ENCODE measurements around the gene ATXN7L1.

The ATXN7L1 gene

DNA sequence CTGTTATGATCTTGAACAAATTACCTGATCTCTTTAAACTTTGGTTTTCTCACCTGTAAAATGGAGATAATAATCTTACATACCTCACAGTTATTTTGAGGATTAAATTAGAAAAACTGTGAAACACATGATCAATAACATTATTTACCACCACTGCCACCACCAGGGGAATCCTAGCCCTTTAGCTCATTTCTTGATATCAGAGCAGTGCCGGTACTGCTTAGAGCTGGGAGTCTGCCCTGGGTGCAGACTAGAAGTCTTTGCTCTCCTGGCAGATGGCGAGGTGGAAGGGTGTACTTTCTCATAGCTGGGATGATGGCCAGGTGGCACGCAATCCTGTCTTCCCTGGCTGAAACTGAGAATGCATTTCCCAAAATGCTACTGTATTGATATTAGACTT lies 282.4 kb downstream of the ATXN7L1 start:
- H3K27me3 ChIP-seq (ENCODE audit: control insufficient read depth in 2 of 2, insufficient read depth in 2 of 2, low read length in 2 of 2), result no peaks in the 10 kb centered on the region
- H3K9ac ChIP-seq (ENCODE audit: low read depth in 1 of 2, low read length in 2 of 2), result no peak overlapping the region
- no peak overlapping the region for H3K4me3 ChIP-seq (ENCODE audit: low read length in 2 of 2)
- H3K27ac ChIP-seq (ENCODE audit: low read depth in 2 of 2, low read length in 2 of 2), result no peak overlapping the region
- no peaks in the 10 kb centered on the region for H3K36me3 ChIP-seq (ENCODE audit: control insufficient read depth in 2 of 2, insufficient read depth in 2 of 2, low read length in 2 of 2)
- no peaks in the 10 kb centered on the region for H3K9me3 ChIP-seq (ENCODE audit: control insufficient read depth in 2 of 2, low read length in 2 of 2)
- H3K4me1 ChIP-seq (ENCODE audit: control insufficient read depth in 2 of 2, insufficient read depth in 2 of 2, low read length in 2 of 2), result peaks cover 0 to 2% of the 10 kb centered on the region in 2 donors

DNA sequence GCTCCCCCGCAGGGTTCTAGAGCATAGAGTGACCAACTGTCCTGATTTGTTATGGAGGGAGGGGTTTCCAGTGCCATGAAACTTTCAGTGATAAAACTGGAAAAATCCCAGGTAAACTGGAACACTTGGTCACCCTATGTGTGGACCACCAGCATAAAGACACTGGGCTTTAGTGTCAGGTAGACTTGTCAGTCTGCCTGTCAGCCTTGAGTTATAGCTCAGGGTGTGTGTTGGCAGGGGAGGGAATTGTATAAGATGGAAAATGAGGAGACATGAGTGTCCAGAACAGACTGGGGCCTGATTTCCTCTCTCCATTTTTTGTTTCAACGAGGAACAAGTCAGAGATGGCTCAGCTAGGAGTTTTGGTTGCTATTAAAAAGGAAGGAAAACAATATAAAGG lies 284.9 kb downstream of the ATXN7L1 start:
- Histone ChIP-seq H3K36me3 (ENCODE audit: control insufficient read depth in 2 of 2, insufficient read depth in 2 of 2, low read length in 2 of 2) (no peaks in the 10 kb centered on the region), H3K9me3 (ENCODE audit: control insufficient read depth in 2 of 2, low read length in 2 of 2) (no peaks in the 10 kb centered on the region), H3K27ac (ENCODE audit: low read depth in 2 of 2, low read length in 2 of 2) (no peak overlapping the region), H3K9ac (ENCODE audit: low read depth in 1 of 2, low read length in 2 of 2) (no peak overlapping the region), H3K4me1 (ENCODE audit: control insufficient read depth in 2 of 2, insufficient read depth in 2 of 2, low read length in 2 of 2) (peaks cover 0 to 2% of the 10 kb centered on the region in 2 donors), H3K27me3 (ENCODE audit: control insufficient read depth in 2 of 2, insufficient read depth in 2 of 2, low read length in 2 of 2) (no peaks in the 10 kb centered on the region), H3K4me3 (ENCODE audit: low read length in 2 of 2) (no peak overlapping the region)

DNA sequence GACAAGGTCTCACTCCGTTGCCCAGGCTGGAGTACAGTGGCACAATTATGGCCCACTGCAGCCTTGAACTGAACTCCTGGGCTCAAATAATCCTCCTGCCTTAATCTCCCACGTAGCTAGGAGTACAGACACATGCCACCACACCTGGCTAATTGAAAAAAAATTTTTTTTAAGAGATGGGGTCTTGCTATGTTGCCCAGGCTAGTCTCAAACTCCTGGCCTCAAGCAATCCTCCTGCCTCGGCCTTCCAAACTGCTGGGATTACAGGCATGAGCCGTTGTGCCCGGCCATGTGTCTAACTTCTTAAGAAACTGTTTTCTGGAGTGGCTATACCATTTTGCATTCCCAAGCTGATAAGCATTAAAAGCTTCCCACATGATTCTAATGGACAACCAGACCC lies 285.6 kb downstream of the ATXN7L1 start:
- Histone ChIP-seq H3K36me3 (ENCODE audit: control insufficient read depth in 2 of 2, insufficient read depth in 2 of 2, low read length in 2 of 2) (no peaks in the 10 kb centered on the region), H3K27ac (ENCODE audit: low read depth in 2 of 2, low read length in 2 of 2) (no peak overlapping the region), H3K9ac (ENCODE audit: low read depth in 1 of 2, low read length in 2 of 2) (no peak overlapping the region), H3K4me1 (ENCODE audit: control insufficient read depth in 2 of 2, insufficient read depth in 2 of 2, low read length in 2 of 2) (peaks cover 0 to 2% of the 10 kb centered on the region in 2 donors), H3K4me3 (ENCODE audit: low read length in 2 of 2) (no peak overlapping the region), H3K27me3 (ENCODE audit: control insufficient read depth in 2 of 2, insufficient read depth in 2 of 2, low read length in 2 of 2) (no peaks in the 10 kb centered on the region), H3K9me3 (ENCODE audit: control insufficient read depth in 2 of 2, low read length in 2 of 2) (no peaks in the 10 kb centered on the region)

DNA sequence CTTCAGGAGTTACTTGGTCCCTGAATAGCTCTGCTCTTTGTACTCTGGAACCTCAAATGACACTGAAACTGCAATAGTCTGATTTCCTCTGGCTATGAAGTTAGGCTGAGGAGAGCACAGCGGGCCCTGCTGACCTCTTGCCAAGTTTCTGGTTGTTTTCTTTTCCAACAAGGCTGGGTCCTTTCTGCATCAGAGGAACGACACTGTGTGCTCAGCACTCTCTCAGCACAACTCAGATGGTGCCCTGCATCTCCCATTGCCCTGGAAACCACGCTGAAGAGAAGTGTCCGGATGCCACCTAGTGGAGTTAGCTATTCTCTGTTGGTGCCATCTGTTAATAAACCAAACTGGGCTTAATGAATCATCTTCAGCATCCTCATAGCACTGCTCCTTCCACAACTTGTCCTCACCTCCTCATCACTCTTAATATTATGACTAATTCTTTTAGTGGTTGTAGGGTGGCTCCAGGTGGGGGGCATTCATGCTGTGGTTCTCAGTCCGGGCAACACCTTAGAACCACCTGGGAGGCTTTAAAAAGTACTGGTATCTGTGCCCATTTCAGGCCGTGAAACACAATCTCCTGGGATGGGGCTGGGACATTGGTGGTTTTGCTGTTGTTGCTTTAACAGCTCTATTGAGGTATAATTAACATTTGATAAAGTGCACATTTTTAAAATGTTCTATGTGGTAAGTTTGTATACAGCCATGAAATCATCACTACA lies 286.9 kb downstream of the ATXN7L1 start:
- no peak overlapping the region for H3K9ac ChIP-seq (ENCODE audit: low read depth in 1 of 2, low read length in 2 of 2)
- H3K27me3 ChIP-seq (ENCODE audit: control insufficient read depth in 2 of 2, insufficient read depth in 2 of 2, low read length in 2 of 2), result no peaks in the 10 kb centered on the region
- peaks cover 0 to 2% of the 10 kb centered on the region in 2 donors for H3K4me1 ChIP-seq (ENCODE audit: control insufficient read depth in 2 of 2, insufficient read depth in 2 of 2, low read length in 2 of 2)
- H3K36me3 ChIP-seq (ENCODE audit: control insufficient read depth in 2 of 2, insufficient read depth in 2 of 2, low read length in 2 of 2), result no peaks in the 10 kb centered on the region
- no peaks in the 10 kb centered on the region for H3K9me3 ChIP-seq (ENCODE audit: control insufficient read depth in 2 of 2, low read length in 2 of 2)
- H3K27ac ChIP-seq (ENCODE audit: low read depth in 2 of 2, low read length in 2 of 2), result no peak overlapping the region
- no peak overlapping the region for H3K4me3 ChIP-seq (ENCODE audit: low read length in 2 of 2)

DNA sequence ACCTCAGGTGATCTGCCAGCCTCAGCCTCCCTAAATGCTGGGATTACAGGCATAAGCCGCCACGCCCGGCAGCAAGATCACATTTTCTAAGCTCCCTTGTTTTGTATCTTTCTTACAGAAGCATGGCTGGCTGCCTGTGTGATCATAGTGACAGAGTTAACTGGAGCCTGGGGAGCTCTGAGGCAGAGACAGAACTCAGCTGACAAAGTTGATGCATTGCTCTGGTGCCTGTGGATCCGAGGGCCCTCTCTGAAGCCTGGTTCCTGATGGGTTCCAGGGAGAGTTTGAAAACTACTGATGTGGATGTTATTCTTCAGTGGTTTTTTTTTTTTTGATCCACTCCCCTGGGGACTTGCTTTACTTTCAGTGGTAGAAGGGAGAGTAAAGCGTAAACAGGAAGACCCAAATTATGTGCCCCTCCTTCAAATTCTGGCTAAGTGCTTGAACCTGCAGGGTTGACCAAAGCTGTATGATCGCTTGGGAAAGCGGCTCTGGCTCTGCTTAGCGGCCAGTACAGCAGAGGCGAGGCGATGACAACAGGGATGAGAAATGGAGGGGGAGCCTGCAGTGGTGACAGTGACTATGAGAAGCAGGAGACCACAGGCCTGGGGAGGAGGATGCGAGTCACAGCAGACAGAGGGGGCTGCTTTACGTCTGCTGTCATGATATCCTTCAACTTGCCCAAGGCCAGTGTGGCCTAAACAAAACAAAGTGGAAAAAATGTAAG lies 288.3 kb downstream of the ATXN7L1 start:
- no peak overlapping the region for H3K4me3 ChIP-seq (ENCODE audit: low read length in 2 of 2)
- no peak overlapping the region for H3K9ac ChIP-seq (ENCODE audit: low read depth in 1 of 2, low read length in 2 of 2)
- H3K36me3 ChIP-seq (ENCODE audit: control insufficient read depth in 2 of 2, insufficient read depth in 2 of 2, low read length in 2 of 2), result no peaks in the 10 kb centered on the region
- no peak overlapping the region for H3K27ac ChIP-seq (ENCODE audit: low read depth in 2 of 2, low read length in 2 of 2)
- no peaks in the 10 kb centered on the region for H3K27me3 ChIP-seq (ENCODE audit: control insufficient read depth in 2 of 2, insufficient read depth in 2 of 2, low read length in 2 of 2)
- no peaks in the 10 kb centered on the region for H3K9me3 ChIP-seq (ENCODE audit: control insufficient read depth in 2 of 2, low read length in 2 of 2)
- H3K4me1 ChIP-seq (ENCODE audit: control insufficient read depth in 2 of 2, insufficient read depth in 2 of 2, low read length in 2 of 2), result peaks cover 0 to 2% of the 10 kb centered on the region in 2 donors

DNA sequence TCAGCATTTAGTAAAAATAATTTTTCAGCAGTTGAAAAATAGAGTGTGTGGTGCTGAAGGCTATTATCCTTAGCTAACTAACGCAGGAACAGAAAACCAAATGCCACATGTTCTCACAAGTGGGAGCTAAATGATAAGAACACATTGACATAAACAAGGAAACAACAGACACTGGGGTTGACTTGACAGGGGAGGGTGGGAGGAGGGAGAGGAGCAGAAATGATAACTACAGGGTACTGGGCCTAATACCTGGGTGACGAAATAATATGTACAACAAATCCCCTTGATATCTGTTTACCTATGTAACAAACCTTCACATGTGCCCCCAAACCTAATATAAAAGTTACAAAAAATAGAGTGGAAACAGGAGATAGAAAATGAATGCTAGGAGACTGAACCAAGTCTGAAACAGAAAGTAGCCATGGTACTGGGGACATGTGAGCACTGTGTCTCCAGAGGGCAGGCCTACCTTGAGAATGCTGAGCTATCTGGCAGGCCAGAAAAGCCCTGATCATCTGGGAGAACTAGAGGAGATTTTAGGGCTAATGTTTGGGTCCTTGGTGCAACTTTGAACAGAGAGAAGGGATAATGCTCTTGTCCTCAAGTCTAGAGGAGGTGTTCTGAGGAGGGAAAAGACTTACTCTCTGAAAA lies 290.4 kb downstream of the ATXN7L1 start:
- no peak overlapping the region for H3K9ac ChIP-seq (ENCODE audit: low read depth in 1 of 2, low read length in 2 of 2)
- peaks cover 0 to 3% of the 10 kb centered on the region in 2 donors for H3K27me3 ChIP-seq (ENCODE audit: control insufficient read depth in 2 of 2, insufficient read depth in 2 of 2, low read length in 2 of 2)
- H3K27ac ChIP-seq (ENCODE audit: low read depth in 2 of 2, low read length in 2 of 2), result no peak overlapping the region
- H3K4me3 ChIP-seq (ENCODE audit: low read length in 2 of 2), result no peak overlapping the region
- H3K4me1 ChIP-seq (ENCODE audit: control insufficient read depth in 2 of 2, insufficient read depth in 2 of 2, low read length in 2 of 2), result peaks cover 2 to 5% of the 10 kb centered on the region in 2 donors
- no peaks in the 10 kb centered on the region for H3K36me3 ChIP-seq (ENCODE audit: control insufficient read depth in 2 of 2, insufficient read depth in 2 of 2, low read length in 2 of 2)
- no peaks in the 10 kb centered on the region for H3K9me3 ChIP-seq (ENCODE audit: control insufficient read depth in 2 of 2, low read length in 2 of 2)

DNA sequence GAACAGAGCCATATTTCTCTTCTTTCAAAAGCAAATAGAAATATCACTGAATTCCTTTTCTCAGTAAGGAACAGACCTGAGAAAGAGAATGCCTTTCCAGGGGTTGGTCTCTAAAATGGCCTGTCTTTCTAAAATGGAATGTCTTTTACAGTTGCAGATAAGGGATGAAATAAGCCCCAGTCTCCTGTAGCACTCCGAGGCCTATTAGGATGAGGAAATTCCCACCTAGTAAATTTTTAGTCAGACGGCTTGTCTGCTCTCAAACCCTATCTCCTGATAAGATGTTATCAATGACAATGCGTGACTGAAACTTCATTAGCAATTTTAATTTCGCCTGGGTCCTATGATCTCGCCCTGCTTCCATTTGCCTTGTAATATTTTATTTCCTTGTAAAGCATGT lies 292.2 kb downstream of the ATXN7L1 start:
- Histone ChIP-seq H3K4me1 (ENCODE audit: control insufficient read depth in 2 of 2, insufficient read depth in 2 of 2, low read length in 2 of 2) (peaks cover 0 to 5% of the 10 kb centered on the region in 2 donors), H3K27ac (ENCODE audit: low read depth in 2 of 2, low read length in 2 of 2) (no peak overlapping the region), H3K27me3 (ENCODE audit: control insufficient read depth in 2 of 2, insufficient read depth in 2 of 2, low read length in 2 of 2) (peaks cover 0 to 3% of the 10 kb centered on the region in 2 donors), H3K9ac (ENCODE audit: low read depth in 1 of 2, low read length in 2 of 2) (no peak overlapping the region), H3K4me3 (ENCODE audit: low read length in 2 of 2) (no peak overlapping the region), H3K36me3 (ENCODE audit: control insufficient read depth in 2 of 2, insufficient read depth in 2 of 2, low read length in 2 of 2) (no peaks in the 10 kb centered on the region), H3K9me3 (ENCODE audit: control insufficient read depth in 2 of 2, low read length in 2 of 2) (no peaks in the 10 kb centered on the region)

DNA sequence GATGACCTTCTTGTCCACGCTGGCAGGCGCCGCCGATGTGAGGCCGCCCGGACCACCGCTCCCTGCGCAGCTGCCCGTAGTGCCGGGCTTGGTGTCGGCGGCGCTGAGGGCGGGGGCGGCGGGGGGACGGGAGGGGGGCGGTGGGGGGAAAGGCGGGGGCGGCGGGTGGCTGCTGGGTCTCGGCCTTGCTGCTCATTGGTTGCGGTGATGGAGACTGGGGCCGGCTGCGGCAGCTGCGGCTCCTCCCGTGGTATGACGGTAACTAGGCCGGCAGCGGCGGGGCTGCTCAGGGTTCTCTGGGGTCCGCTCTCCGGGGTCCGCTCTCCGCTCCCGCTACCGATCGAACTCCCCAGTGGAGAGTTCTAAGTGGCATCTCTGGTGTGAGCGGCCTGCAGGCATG lies 293.3 kb downstream of the ATXN7L1 start:
- no peak overlapping the region for H3K27ac ChIP-seq (ENCODE audit: low read depth in 2 of 2, low read length in 2 of 2)
- no peaks in the 10 kb centered on the region for H3K9me3 ChIP-seq (ENCODE audit: control insufficient read depth in 2 of 2, low read length in 2 of 2)
- no peak overlapping the region for H3K9ac ChIP-seq (ENCODE audit: low read depth in 1 of 2, low read length in 2 of 2)
- H3K36me3 ChIP-seq (ENCODE audit: control insufficient read depth in 2 of 2, insufficient read depth in 2 of 2, low read length in 2 of 2), result no peaks in the 10 kb centered on the region
- peaks cover 0 to 5% of the 10 kb centered on the region in 2 donors for H3K4me1 ChIP-seq (ENCODE audit: control insufficient read depth in 2 of 2, insufficient read depth in 2 of 2, low read length in 2 of 2)
- no peak overlapping the region for H3K4me3 ChIP-seq (ENCODE audit: low read length in 2 of 2)
- peaks cover 0 to 3% of the 10 kb centered on the region in 2 donors for H3K27me3 ChIP-seq (ENCODE audit: control insufficient read depth in 2 of 2, insufficient read depth in 2 of 2, low read length in 2 of 2)

DNA sequence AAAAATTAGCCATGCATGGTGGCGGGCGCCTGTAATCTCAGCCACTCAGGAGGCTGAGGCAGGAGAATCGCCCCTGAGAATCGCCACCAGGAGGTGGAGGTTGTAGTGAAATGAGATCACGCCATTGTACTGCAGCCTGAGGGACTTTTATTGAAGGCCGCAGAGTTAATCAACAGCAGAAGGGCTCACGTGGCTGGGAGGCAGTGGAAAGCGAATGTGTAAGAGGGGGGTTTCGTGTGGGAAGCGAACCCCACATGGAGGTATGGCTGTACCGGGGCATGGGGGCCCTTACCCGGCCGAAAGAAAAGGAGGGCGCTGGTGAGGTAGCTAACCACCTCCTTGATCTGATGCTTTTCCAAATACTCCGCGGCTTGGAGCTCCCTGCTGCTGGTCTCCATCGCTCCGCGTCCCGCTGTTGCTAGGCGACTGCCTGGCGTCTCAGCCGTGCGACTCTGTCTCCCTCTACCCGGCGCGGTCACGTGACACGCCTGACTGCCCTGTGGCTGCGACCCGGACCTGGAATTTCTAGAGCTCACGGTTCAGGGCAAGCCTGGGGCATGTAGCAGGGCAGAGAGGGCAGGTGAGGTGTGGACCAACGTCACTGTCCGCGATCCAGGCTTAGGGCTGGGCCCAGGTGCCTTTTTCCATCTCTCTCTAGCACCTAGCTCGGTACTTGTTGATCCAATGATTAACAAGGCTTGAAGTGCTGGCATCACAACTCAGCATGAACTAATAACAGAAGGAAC lies 295.2 kb downstream of the ATXN7L1 start, which contains the start of gene EFCAB10:
Gene EFCAB10, minus strand, starts transcription at position 428 of the 746 bp plus-strand sequence. Its CDS starts 30 bp downstream, at position 398.
- Histone ChIP-seq H3K4me3 (ENCODE audit: low read length in 2 of 2) (peak within 1 kb of the TSS; percentile 31 to 65), H3K27me3 (ENCODE audit: control insufficient read depth in 2 of 2, insufficient read depth in 2 of 2, low read length in 2 of 2) (peaks cover 0 to 3% of the 10 kb centered on the region in 2 donors), H3K4me1 (ENCODE audit: control insufficient read depth in 2 of 2, insufficient read depth in 2 of 2, low read length in 2 of 2) (peaks cover 0 to 5% of the 10 kb centered on the region in 2 donors), H3K27ac (ENCODE audit: low read depth in 2 of 2, low read length in 2 of 2) (no peak within 1 kb of the TSS), H3K9ac (ENCODE audit: low read depth in 1 of 2, low read length in 2 of 2) (no peak within 1 kb of the TSS), H3K36me3 (ENCODE audit: control insufficient read depth in 2 of 2, insufficient read depth in 2 of 2, low read length in 2 of 2) (no peaks in the 10 kb centered on the region), H3K9me3 (ENCODE audit: control insufficient read depth in 2 of 2, low read length in 2 of 2) (no peaks in the 10 kb centered on the region)
